GM19463 (cell line): ENCODE results near the gene DNAJC10.

Experiments used
- ATAC-seq: cut with Tn5 transposase; IDR thresholded peaks from one replicate; pipeline ENCODE4 v1.9.1; 2021; ENCODE audit warnings: mild to moderate bottlenecking, moderate library complexity; ENCODE audit not compliant: unreplicated experiment

The DNAJC10 gene

DNA sequence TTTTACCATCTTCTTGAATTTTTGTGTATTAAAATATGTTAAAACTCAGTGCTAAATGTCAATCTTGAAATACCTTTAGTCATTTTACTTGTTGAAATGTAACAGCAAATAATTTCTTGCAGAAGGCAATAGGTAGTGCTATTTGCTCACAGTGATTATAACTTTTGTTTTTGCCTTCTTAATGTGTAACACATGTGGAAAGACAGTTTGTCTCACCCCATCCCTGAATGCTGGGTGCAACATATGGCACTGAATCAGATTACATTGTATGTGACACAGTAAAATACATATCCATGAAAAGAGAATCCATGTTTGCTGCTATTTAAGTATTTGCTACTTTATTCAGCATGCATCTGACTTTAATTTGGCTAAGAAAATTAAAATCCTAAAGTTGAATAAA lies 115.0 kb downstream of the DNAJC10 start:
- no peak for ATAC-seq

- ATAC-seq = no peak
These were observed 115.9 kb downstream of the DNAJC10 start for GRCh38 chr2:182831921-182832320.

DNA sequence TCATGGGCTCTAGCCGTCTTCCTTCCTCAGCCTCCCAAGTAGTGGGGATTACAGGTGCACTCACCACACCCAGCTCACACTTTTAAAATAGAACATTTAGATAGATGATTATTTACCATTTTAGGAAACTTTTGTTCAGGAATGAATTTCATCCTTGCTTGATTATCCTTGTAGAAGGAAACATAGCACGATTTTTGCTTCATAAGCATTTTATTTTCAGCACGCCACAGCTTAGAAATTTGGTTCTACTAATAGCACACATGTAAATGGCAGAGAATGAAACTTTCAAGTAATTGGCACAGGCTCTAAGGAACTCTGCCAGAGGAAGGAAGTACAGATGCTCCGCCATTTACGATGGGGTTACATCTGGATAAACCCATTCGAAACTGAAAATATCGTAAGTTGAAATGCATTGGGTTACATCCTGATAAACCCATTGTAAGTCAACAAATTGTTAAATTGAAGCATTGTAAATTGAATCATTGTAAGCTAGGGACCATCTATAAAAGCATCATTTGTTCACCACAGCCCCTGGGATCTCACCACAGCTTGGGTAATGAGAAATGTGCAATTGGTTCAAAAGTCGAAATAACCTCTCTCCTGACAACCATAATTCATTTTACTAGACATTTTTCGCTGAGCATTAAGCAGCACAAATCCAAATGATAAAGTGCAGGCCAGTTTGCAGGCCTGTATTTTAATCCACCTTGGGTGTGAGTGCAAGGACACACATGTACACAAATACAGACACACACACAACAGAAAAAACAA lies 117.2 kb downstream of the DNAJC10 start:
- no peak for ATAC-seq

DNA sequence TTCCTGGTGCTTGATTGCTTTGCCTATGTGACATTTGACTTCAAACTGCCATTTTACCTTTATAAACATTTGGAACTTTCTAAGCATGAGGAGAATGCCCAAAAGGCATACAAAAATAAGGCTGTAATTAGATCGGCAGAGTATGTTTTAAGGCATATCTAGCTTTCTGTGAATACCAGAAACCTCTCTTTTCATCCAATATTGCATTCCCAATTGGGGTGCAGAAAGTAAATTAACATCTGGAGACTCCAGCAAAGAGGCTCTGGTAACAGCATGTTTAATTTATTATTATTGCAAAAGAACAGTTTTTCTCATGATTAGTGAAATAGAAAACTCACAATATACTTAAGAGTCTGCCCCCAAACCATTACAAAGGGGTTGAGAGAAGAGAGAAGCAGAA lies 118.2 kb downstream of the DNAJC10 start:
- no peak for ATAC-seq

- no peak for ATAC-seq
These were observed 120.4 kb downstream of the DNAJC10 start for GRCh38 chr2:182836451-182836850.
